Astrocyte of the cerebellum (primary cell): Measurements from ENCODE around the gene IL22.
A peak's percentile ranks its signal among the peaks of the same experiment; 100 is the strongest.

Experiments
- DNase-seq: peaks from one replicate; pipeline ENCODE4 v3.0.0-alpha.2; 2011; ENCODE audit warnings: low read depth
- H3K4me3 ChIP-seq: 2 replicates; pipeline ENCODE4 v1.5.1; 2011; ENCODE audit warnings: mild to moderate bottlenecking, low read depth, low read length, moderate library complexity
- in situ Hi-C: cut with HindIII; loops from 2 replicates; pipeline ENCODE4 v1.10.0; 2017; ENCODE audit warnings: low sequenced_read_pairs
- TF ChIP-seq, protein P1 (sequence below): IDR thresholded peaks from 2 replicates; pipeline ENCODE4 v1.5.1; 2012; ENCODE audit warnings: low read length, low read depth, moderate library complexity, mild to moderate bottlenecking; ENCODE audit errors: missing control alignments

Gene IL22

DNA sequence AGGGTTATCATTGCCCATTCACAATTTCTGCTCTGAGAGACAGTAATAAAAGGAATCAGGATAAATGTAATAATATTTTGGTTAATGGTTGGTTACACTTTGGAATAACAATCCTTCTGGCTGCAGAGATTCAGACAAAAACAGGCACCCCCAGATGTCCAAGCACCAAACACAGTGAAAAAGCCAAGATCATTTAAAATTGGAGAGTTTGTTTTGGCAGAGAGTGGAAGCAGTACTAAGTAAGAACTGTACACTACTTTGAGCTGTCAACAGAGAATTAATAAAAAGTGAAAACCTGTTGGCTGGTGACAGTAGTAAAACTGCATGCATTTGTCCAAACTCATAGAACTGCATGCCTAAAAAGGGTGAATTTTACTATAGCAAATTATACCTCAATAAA, 15.6 kb upstream of the IL22 start:
- TF ChIP-seq, protein P1, sequence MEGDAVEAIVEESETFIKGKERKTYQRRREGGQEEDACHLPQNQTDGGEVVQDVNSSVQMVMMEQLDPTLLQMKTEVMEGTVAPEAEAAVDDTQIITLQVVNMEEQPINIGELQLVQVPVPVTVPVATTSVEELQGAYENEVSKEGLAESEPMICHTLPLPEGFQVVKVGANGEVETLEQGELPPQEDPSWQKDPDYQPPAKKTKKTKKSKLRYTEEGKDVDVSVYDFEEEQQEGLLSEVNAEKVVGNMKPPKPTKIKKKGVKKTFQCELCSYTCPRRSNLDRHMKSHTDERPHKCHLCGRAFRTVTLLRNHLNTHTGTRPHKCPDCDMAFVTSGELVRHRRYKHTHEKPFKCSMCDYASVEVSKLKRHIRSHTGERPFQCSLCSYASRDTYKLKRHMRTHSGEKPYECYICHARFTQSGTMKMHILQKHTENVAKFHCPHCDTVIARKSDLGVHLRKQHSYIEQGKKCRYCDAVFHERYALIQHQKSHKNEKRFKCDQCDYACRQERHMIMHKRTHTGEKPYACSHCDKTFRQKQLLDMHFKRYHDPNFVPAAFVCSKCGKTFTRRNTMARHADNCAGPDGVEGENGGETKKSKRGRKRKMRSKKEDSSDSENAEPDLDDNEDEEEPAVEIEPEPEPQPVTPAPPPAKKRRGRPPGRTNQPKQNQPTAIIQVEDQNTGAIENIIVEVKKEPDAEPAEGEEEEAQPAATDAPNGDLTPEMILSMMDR: no peak
- in situ Hi-C loops: no loop called here

GRCh38 chr12:68267892-68268396, 14.5 kb upstream of the IL22 start:
- in situ Hi-C loops: no loop called here
- H3K4me3 ChIP-seq: no peak overlapping the region
- peak; percentile 36 for DNase-seq
- TF ChIP-seq, protein P1: no peak

More for the DNA sequence above, 15.6 kb upstream of the IL22 start:
- H3K4me3 ChIP-seq: no peak overlapping the region
- DNase-seq: no peak

GRCh38 chr12:68264857-68265256, 11.5 kb upstream of the IL22 start:
- H3K4me3 ChIP-seq: no peak overlapping the region
- in situ Hi-C loops: no loop called here
- TF ChIP-seq, protein P1: no peak
- DNase-seq: peak; percentile 75

GRCh38 chr12:68264158-68264855, 10.9 kb upstream of the IL22 start:
- DNase-seq: no peak
- no peak overlapping the region for H3K4me3 ChIP-seq
- in situ Hi-C loops: no loop called here
- TF ChIP-seq, protein P1: no peak

DNA sequence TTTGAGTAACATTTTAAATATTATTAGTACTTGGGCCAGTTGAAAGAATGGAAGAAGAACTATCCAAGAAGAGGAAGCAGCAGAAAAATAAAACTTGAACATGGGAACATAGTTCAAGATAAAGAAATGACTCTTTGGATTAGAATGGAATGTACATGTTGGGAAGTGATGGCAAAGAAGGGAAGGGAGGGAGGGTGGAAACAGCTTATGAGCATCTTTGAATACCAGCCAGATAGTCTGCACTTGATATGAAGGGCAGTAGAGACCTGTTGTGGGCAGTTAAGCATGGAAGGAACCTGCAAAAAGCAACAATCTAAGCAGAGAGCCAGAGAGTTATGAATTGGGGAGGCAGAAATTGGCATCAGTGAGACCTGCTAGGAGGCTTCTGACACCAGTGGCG, 10.0 kb upstream of the IL22 start:
- DNase-seq: no peak
- H3K4me3 ChIP-seq: no peak overlapping the region
- TF ChIP-seq, protein P1: no peak
- in situ Hi-C loops: no loop called here

- TF ChIP-seq, protein P1: no peak
- in situ Hi-C loops: no loop called here
- no peak overlapping the region for H3K4me3 ChIP-seq
- DNase-seq: no peak
Observed at GRCh38 chr12:68261896-68262295, 8.5 kb upstream of the IL22 start.
